GM12891 (cell line): ENCODE measurements around the gene FAF2.

Experiments used
- PAX5 ChIP-seq: IDR thresholded peaks from 2 replicates; pipeline ENCODE4 v1.6.1; 2011; ENCODE audit warnings: low read length, moderate library complexity, mild to moderate bottlenecking; ENCODE audit not compliant: insufficient read depth, severe bottlenecking
- POLR2A ChIP-seq: IDR thresholded peaks from 2 replicates; pipeline ENCODE4 v1.6.1; 2011; ENCODE audit warnings: low read depth, low read length, control low read depth
- POLR2AphosphoS5 ChIP-seq: IDR thresholded peaks from 2 replicates; pipeline ENCODE4 v1.6.1; 2011; ENCODE audit warnings: low read depth, low read length, control low read depth
- POU2F2 ChIP-seq: IDR thresholded peaks from 2 replicates; pipeline ENCODE4 v1.6.1; 2011; ENCODE audit warnings: low read depth, mild to moderate bottlenecking, control low read depth, low read length, moderate library complexity
- SPI1 ChIP-seq: IDR thresholded peaks from 2 replicates; pipeline ENCODE4 v1.6.1; 2011; ENCODE audit warnings: low read depth, low read length, control low read depth
- TAF1 ChIP-seq: IDR thresholded peaks from 2 replicates; pipeline ENCODE4 v1.6.1; 2011; ENCODE audit warnings: low read depth, low read length, control low read depth

- TF ChIP-seq POLR2AphosphoS5 (no peak), POLR2A (no peak), TAF1 (no peak), POU2F2 (no peak), SPI1 (no peak), PAX5 (no peak)
Observed at GRCh38 chr5:176432707-176433106, 15.5 kb upstream of the FAF2 start.
